GM04504 (cell line): ENCODE data around the gene PTGES2.
A peak's percentile ranks its signal among the peaks of the same experiment; 100 is the strongest.
"Not testable (repeated sequence)": the region's sequence is repeated elsewhere in the genome, so short reads cannot be mapped to it uniquely, and the experiment has no call there.

Source experiments
- DNase-seq: peaks from one replicate; pipeline ENCODE4 v3.0.0-alpha.2; 2012; ENCODE audit warnings: low read depth

Gene PTGES2

DNA sequence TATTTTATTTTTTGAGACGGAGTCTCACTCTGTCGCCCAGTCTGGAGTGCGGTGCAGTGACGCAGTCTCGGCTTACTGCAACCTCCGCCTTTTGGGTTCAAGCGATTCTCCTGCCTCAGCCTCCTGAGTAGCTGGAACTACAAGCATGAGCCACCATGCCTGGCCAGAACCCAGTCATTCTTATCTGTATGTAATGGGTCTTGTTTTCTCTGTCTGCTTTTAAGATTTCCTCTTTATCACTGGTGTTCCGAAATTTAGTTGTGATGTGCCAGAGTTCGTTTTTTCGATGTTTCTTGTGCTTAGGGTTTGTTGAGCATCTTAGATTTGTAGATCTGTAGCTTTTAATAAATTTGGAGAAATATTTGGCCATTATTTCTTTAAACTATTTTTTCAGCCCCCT, 40.3 kb downstream of the PTGES2 start:
- DNase-seq: no peak

DNA sequence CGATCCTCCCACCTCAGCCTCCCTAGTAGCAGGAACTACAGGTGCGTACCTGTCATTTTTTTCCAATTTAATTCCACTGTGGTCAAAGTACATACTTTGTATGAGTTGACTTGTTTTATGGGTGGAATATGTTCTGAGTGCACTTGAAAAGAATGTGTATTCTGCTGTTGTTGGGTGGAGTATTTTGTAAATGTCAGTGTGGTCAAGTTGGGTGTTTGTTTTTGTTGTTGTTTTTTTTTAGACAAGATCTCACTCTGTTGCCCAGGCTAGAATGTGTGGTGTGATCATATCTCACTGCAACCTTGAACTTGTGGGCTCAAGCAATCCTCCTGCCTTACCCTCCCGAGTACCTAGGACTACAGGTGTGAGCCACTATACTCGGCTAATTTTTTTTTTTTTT, 41.6 kb downstream of the PTGES2 start:
- no peak for DNase-seq

DNA sequence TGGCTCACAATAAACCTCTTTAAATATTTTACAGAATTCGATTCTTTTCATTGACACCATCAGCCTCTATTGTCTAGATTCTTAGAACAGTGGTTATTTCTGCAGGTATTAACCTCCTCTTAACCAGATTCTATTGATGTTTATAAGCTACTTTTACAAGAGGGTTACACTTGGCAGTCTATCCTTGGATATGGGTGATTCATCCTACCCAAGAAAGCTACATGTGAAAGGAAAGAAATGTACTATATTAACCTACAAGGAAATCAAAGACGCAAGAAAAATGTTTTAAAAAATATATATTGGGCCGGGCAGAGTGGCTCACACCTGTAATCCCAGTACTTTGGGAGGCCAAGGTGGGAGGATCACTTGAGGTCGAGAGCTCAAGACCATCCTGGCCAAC, 42.8 kb downstream of the PTGES2 start:
- no peak for DNase-seq

DNA sequence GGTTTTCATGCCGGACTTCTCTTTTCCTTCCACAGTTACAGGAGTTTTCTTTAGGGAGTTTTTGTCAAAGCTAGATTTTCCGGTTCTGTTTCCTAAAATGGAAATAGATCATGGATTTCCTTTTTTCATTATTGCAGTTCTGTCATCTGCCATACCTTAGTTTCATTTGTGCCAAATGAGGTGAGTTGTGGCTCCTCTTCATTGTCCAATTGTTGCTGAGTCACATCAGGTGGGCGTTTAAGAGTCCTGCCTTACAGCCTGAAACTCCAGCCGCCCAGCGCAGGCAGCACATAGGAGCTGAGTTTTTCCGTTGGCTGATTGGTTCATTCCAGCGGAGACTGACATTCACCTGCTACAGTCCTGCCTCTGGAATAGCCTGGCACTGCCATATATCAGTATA, 45.4 kb downstream of the PTGES2 start:
- no peak for DNase-seq

DNA sequence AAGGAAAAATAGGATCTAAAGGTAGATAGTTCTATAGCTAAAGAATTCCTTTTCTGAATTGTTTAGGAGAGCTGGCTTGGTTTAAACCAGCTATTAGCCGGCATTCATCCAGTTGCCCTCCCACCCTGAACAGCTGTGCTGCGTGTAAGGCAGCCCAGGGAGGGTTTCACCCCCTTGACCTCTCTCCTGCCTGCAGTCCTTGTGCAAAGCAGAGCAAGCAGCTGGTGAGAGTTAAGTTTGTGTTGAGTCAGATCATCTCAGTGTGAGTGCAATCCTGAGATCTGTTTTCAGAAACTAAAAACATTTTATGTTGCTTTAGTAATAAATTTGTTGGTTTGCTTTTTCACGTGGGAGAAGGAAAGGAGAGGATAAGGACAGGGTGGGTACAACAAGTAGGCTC, 46.5 kb downstream of the PTGES2 start:
- peak; percentile 90 for DNase-seq

DNA sequence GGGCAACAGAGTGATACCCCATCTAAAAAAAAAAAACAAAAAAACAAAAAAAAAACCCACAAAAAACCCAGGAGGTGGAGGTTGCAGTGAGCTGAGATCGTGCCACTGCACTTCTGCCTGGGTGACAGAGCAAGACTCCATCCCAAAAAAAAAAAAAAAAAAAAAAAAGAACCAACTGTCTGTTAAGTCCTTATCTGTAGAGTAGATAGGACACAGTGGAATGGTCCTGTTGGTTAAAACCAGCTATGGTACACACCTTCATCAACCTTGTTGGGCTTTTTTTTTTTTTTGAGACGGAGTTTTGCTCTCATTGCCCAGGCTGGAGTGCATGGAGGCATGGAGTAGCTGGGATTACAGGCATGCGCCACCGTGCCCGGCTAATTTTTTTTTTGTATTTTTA, 47.3 kb downstream of the PTGES2 start:
- DNase-seq: no peak

DNA sequence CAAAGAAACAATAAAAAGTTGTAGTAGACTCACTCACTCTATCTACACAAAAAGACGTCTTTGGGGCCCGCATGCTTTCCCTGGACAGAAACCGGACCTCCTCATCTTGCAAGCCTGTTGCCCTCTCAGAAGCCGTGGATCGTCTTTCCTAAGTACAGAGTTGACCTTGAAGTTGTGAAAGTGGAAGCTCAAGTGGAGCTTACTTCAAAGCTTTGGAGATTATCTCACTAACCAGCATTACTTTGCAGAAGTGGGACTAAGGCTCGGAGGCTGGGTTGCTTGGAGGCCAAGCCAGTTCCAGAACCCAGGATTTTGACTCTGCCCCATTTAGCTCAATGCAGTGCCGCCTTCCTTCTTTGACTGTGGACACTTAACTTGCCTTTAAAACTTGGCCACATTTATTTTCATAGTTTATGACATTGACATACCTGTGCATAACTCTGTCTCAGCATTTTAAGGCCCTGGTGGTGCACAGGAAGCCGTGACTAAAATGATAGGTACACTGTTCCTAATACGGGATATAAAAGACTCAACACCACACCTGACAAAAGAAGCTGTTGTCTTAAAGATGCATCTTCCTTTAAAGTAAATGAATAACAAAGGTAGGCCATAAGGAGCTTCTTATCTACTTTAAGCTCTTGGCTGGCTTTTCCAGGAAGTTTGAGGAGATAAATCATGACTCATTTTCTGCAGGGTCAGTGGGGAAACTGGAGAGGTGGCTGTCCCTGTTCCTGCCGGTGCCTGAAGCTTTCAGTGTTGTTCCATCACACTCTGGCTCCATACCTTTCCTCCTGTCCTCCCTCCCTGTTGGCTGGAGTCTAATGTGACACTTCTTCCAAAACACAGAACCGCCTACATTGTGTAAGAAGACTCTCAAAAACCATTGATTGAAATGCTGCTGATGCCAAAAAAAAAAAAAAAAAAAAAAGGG, 48.8 kb downstream of the PTGES2 start:
- no peak for DNase-seq

DNA sequence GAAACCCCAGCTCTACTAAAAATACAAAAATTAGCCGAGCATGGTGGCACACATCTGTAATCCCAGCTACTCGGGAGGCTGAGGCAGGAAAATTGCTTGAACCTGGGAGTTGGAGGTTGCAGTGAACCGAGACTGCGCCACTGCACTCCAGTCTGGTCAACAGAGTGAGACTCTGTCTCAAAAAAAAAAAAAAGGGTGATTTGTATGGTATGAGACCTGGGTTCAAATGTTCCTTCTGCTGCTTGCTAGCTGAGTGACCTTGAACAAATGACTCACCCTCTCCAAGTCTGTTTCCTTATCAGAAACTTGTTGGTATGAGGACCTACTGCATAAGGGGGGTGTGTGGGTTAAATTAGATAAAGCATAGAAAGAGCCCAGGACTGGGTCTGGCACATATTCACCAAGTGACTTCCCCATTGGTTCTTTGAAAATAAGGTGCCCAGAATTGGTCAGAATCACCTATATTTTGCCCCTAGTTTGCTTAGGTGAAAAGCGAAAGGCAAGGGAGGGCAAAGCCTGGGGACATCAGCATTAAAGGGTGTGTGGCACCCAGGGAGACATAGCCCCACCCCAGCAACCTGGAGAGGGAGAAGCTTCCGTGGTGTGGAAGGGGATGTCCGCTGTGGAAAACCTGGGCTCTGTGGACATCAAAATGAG, 49.6 kb downstream of the PTGES2 start:
- no peak for DNase-seq

DNA sequence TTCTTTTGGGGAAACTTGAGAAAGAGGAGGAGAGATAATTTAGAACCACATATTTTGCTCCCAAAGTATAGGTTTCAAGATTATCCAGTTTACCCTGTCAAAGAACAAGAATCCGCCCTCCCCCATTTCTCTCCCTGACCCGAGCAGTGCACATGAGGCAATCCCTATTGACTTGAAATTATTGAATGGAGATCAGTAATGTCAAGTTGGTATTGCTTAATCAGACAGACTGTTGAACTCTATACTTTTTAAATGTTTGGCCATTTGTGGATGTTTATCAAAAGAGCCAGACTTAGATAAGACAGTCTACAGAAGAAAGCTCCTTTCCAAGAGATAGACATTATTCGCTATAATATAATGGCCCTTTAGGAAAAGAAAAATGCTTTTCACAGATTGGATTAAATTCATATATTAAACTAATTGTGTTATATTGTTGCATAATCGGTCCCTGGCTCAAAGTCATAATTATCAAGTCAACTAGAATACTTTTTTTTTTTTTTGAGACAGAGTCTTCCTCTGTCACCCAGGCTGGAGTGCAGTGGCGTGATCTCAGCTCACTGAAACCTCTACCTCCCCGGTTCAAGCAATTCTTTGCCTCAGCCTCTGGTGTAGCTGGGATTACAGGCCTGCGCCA, 54.2 kb downstream of the PTGES2 start:
- DNase-seq: no peak

DNA sequence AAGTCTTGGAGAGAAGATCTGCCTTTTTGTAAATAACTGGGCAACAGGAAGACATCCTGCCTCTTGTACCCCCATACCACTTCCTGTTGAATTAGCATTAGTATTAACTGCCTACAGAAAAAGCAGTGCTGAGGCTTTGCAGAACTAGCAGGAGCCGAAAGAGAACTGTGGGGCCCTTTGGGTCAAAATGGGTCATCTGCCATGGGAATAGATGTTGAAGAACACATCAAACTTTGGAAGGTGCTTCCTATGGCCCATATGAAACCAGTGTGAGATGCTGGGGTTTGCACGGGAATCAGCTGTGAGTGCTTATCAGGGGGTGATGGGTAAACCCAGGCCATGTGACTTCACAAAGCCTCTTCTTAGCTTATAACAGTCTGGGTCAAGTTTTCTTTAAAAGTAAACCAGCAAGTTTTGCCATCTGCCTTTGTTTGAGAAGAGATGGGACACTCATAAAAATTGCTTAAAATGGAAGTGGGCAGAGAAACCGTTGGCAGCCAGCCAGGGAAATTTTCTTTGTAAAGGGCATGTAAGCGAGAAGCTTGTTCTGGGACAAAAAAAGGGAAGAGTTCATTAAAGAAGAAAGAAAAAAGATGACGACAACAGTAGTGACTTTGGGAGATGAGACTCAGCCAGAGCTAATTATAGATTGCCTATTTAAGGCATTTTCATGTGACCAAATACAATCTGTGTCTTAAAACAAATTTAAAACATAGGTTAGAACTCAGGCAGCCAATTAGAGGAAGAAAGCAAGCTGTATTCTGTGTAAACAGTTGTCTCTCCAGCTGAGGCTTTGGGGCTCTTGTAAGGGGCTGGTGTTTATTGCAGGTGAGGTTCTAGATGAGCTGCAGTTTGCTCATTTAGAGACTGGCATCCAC, 55.1 kb downstream of the PTGES2 start:
- peak; percentile 47 for DNase-seq

DNA sequence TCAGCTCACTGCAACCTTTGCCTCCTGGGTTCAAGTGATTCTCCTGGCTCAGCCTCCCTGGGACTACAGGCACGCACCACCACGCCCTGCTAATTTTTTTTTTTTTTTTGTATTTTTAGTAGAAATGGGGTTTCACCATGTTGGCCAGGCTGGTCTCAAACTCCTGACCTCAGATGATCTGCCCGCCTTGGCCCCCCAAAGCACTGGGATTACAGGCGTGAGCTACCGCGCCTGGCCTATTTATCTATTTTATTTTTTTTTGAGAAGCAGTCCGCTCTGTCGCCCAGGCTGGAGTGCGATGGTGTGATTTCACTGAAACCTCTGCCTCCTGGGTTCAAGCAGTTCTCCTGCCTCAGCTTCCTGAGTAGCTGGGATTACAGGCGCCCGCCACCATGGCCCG, 56.1 kb downstream of the PTGES2 start:
- not testable (repeated sequence) for DNase-seq

DNA sequence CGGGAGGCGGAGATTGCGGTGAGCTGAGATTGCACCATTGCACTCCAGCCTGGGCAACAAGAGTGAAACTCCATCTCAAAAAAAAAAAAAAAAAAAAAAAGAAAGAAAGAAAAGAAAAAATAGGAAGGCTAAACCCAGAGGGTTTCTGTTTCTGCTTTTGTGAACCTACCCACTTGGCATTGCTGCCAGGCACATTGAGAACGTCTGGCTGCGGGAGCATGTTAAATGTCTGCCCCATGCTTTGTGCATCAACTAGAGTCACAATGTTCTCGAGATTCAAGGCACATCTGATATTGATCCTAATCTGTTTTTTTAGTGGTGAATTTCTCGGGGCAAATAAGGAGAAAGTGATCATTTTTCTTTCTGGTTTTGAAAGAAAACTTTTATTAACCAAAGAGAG, 56.7 kb downstream of the PTGES2 start:
- DNase-seq: no peak
